Hematopoietic multipotent progenitor cell treated with erythropoietin and hydrocortisone succinate and interleukin-3 and kit ligand, for 6 days (in vitro differentiated cells): ENCODE data around the gene LSM14B.
A peak's percentile ranks its signal among the peaks of the same experiment; 100 is the strongest.
"Not testable (repeated sequence)": the region's sequence is repeated elsewhere in the genome, so short reads cannot be mapped to it uniquely, and the experiment has no call there.

Source experiments
- DNase-seq: peaks from one replicate; pipeline ENCODE4 v3.0.0-alpha.2; 2015

LSM14B gene

DNA sequence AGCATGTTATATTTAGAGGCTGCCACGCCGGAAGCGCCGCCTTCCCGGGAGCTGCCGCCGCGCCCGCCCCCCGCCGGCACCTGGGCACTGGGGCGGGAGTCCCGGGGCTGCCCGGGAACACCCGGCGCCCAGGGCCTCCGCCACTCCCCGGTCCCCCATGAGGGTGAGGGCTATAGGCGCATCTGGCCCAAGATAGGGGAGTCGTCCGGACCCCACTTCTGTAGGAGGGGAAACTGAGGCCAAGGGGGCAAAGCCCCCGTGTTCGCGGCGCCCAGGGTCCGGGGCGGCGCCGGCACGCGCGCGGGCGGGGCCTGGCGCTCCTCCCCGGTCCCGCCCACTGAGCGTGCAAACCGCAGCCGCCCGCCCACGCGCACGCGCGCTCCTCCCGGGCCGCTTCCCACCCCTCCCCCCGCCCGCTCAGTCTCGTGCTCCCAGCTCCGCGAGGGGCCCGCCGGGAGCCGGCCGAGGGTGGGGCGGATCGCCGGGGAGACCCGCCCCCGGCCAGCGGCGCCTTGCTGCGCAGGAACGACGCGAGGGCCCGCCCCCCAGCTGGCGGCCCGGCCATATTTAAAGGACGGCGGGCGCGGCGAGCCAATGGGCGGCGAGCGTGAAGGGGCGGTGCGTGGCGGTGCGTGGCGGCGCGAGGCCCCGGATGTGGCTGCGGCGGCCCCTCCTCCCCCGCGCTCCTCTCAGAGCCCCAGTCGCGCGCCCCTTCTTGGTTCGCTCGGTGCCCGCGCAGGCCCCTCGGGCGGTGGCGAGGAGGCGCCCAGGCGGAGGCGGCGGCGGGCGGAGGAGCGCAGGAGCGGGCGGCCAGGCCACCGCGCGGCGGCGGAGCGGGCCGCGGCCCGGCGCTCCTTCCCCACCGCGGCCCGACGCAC lies at the start of gene LSM14B:
LSM14B (plus strand) TSS at position 700 of the 878 bp plus-strand sequence. CDS start 192 bp downstream, outside the sequence.
- peak; percentile 96 for DNase-seq

DNA sequence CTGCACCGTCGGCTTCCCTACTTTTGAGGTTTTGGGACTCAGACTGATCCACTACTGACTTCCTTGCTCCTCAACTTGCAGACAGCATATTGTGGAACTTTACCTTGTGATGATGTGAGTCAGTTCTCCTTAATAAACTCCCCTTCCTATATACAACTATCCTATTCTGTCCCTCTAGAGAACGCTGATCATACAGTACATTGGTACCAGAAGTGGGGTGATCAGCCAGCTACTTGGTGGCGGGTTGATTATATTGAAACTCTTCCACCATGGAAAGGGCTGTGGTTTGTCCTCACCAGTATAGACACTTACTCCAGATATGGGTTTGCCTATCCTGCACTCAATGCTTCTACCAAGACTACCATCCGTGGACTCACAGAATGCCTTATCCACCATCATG lies 49.0 kb upstream of the LSM14B start:
- DNase-seq = no peak

DNA sequence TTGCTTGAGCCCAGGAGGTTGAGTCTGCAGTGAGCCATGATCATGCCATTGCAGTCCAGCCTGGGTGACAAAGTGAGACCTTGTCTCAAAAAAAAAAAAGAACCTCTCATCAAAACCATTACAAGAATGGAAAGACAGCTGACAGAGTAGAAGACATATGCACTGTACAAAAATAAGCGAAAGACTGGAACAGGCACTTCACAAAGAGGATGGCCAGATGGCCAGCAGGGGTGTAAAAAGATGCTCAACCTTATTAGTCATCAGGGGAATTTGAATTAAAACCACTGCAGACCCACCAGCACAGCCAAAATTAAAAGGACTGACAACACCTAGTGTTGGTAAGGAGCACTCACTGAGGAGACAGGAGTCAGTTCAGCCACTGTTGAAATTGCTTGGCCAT lies 43.1 kb upstream of the LSM14B start:
- no peak for DNase-seq

DNA sequence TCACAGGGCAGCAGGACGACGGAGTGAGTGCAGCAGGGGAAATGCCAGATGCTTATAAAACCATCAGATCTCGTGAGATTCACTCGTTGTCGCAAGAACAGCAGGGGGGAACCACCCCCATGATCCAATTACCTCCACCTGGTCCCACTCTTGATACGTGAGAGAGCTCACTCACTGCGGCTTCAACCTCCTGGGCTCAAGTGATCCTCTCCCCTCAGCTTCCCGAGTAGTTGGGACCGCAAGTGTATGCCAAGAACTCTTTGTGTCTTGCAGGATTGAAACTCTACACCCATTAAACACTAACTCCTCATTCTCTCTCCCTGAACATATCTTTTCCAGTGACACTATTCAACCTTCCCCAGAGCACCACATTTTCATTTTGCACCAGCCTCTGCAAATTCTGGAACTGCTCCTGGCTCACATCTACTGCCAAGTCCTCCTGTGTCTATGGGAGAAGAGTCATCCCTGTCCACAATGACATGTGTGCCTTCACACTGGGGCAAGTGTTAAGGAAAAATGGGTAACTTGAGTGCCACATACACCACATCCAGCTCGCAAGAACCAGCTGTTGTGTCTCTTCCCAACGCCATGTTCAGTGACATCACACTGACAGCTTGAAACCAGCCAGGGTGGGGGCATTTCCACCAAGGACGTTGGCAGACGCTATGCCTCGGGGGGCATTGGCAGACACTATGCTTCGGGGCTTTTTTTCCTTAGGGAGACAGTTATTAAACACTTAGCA lies 41.9 kb upstream of the LSM14B start:
- no peak for DNase-seq

DNA sequence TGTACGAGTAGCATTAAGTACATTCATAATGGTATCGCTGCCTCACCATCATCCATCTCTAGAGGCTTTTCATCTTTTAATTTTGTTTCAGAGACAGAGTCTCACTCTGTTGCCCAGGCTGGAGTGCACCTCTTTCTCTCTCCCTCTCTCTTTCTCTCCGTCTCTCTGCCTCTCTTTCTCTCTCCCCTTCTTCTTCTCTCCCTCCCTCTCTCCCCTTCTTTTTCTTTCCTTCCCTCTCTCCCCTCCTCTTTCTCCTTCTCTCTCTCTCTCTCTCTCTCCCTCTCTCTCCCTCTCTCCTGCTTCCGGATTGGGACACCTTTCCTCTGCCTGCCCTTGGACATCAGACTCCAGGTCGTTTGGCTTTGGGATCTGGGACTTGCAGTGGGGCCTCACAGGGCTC lies 39.0 kb upstream of the LSM14B start:
- DNase-seq = no peak

DNA sequence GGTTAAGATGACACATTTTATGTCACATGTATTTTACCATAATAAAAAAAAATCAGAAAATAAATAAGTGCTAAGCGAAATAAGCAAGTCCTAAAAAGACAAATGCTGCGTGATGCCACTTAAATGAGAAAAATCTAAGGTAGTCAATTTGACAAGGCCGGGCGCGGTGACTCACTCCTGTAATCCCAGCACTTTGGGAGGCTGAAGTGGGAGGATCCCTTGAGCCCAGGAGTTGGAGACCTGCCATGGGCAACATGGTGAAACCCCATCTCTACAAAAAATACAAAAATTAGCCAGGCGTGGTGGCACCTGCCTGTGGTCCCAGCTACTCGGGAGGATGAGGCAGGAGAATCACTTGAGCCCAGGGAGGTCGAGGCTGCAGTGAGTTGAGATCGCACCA lies 38.1 kb upstream of the LSM14B start:
- DNase-seq = not testable (repeated sequence)

DNA sequence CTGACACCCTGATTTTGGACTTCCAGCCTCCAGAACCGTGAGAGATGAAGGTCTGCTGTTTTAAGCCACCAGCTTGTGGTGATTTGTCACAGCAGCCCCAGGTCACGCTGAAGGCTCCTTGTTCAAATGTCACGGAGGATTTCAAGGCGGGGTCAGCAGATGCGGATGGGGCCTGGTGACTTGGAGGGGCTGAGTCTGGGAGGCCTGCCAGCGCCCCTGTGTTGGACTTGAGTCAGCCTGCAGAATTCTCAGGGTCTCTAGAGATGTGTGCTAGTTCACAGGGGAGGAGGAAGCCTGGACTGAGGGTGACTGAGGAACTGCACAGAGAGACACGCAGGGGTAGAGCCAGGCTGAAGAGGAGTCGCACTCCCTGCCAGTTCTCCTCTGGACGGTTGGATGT lies 37.1 kb upstream of the LSM14B start:
- DNase-seq = no peak

DNA sequence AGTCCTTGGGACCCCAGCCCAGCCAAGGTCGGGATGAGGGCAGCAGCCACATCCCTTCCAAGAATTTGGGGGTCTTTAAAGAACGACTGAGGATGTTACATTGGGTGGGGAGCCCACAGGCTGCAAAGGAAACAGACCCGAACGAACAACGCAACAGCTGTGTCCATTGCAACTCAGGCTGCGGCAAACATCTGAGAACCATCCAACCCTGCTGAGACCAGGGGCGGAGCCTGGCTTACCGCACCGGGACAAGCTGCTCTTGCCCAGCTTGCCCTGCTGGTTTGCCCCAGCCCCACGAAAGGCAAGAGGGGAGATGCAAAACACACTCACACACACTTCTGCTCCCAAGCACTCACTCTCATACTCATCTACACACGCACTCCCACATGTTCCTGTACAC lies 35.0 kb upstream of the LSM14B start:
- no peak for DNase-seq

DNA sequence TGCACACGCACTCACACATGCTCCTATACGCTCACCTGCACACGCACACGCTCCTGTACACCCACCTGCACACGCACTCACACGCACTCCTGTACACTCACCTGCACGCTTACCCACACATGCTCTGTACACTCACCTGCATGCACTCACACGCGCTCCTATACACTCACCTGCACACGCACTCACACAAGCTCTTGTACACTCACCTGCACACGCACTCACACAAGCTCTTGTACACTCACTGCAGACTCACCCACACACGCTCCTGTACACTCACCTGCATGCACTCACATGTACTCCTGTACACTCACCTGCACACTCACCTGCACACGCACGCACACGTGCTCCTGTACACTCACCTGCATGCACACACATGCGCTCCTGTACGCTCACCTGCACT lies 34.6 kb upstream of the LSM14B start:
- DNase-seq = no peak

DNA sequence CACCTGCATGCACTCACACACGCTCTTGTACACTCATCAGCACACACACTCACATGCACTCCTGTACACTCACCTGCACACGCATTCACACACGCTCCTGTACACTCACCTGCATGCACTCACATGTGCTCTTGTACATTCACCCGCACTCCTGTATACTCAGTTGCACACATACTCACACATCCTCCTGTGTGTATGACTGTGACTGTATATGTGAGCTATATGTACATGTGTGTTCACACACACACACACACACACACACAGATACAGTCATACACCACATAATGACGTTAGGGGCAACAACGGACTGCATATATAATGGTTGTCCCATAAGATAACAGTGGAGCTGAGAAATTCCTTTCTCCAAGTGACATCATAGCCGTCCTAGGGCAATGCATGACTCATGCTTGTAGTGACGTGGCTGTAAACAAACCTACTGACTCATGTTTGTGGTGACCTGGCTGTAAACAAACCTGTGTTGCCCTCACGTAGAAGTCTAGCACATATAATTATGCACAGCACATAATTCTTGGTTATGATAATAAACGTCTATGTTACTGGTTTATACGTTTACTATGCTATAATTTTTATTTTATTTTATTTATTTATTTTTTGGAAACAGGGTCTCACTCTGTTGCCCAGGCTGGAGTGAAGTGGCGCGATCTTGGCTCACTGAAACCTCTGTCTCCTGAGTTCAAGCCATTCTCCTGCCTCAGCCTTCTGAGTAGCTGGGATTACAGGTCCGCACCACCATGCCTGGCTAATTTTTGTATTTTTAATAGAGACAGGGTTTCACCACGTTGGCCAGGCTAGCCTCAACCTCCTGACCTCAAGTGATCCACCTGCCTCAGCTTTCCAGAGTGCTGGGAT lies 33.8 kb upstream of the LSM14B start:
- DNase-seq = no peak

DNA sequence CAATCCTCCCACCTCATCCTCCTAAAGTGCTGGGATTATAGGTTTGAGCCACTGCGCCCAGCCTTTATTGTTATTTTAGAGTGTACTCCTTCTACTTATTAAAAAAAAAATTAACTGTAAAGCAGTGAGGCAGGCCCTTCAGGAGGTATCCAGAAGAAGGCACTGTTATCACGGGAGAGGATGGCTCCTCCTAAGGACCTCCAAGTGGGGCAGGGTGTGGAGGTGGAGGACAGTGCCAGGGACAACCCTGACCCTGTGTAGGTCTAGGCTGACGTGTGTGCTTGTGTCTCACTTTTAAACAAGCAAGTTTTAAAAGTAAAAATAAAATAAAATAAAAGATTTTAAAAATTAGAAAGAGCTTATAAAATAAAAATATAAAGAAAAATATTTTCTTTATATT lies 32.9 kb upstream of the LSM14B start:
- DNase-seq = no peak

DNA sequence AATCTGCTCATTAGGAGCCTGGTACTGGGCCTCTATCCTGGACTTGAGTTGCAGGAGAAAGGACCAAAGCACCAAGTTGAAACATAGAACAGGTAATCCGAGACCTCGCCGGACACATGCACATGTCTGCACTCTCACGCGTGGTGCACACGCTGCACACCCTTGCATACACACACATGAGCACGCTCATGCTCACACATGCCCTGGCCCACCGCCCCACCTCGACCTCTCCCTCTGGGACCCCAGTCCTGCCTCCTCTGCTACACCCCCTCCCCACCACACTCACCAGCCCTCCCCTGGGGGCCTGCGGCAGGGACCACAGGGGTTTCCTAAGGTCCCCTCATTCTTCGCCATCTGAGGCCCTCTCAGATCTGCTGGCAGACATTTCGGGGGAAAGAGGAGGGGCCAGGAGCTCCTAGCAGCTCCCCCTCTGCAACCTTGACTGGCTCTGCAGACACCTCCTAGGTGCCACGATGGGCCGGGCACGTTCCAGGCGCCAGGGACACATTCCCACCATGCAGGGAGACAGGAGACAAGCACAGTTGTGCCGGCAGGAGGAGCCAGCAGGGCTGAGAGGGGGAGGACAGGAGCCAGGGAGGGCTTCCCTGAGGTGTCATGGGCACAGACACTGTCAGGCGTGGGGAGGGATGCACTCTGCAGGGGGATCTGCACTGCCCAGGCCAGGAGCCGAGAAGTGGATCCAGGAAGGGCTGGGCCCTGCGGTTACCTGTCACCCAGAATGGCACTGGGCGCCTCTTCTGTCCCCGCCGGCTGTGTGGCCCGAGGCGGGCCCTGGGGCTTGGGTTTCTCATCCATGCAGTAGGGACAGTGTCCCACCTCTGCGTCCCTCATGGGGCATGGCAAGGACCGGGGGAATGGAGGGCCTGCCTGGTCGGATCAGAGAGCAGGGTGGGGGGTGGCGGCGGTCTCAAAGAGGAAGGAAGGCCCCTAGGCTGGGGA lies 25.6 kb upstream of the LSM14B start:
- no peak for DNase-seq

DNA sequence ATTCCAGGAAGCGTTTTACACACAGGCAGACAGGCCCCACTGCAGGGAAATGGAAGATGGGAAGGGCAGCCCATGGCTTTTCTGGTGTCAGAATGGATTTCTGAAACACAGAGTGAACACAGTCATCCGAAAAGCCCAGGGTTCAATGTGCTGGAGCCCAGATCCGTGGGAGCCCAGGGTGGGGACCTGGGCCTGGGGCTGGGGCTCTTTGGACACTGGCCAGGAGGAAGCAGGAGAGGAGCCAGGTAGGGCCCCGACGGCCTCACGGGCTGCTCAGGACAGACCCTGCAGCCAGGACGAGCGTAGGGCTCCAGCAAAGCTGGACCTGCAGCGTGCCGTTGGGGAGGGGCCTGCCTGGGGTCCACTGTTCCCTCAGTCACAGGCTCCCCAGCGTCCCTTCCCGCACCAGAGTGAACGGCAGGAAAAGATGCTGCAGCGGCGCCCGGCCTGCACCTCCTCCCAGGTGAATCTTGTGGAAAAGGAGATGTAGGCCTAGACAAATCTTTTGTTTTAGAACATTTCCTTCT lies 24.3 kb upstream of the LSM14B start:
- no peak for DNase-seq

DNA sequence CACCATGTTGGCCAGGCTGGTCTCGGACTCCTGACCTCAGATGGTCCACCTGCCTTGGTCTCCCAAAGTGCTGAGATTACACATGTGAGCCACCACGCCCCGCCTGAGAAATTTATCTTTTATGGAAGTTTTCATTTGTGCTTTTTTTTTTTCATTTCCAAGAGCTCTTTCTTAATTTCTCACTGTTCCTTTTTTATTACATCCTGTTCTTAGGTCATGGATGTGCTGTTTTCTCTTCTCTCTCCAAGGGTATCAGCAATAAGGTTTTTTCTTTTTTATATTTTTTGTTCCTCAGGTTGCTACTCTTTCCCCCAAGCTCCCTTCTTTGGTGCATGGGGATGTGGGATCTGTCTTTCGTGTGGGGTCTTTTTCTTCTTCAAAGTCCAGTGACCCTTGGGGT lies 21.2 kb upstream of the LSM14B start:
- no peak for DNase-seq

DNA sequence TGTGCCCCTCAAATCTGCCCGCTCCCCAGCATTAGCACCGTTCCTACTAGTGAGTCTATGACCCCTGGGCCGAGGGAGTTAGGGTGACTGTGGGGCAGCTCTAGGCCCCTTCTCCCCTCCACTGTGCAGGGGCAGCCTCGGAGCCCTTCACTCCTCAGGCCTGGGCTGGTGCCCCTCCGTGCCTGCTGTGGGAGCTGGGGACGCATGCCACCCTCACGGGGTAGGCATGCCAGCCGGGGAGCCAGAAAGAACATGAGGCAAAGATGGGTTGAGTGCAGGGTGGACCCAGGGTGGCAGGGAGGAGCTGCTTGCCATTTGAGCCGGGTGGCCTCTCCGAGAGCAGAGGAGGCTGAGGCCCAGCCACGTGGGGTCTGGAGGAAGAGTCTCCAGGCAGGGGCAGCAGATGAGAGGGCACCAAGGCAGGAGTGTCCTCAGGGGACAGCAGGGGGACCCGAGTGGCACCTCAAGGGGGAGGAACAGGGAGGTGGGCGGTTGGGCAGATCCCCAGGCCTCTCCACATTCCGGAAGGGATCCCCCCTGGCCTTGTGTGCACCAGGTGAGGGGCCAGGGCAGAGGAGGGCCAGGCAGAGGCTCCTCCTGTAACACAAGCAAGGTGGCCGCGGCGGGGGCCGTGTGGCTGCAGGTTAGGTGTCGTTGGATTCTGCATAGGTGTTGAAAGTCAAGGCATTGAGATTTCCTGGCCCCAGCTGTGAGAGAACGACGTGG lies 18.6 kb upstream of the LSM14B start:
- no peak for DNase-seq

DNA sequence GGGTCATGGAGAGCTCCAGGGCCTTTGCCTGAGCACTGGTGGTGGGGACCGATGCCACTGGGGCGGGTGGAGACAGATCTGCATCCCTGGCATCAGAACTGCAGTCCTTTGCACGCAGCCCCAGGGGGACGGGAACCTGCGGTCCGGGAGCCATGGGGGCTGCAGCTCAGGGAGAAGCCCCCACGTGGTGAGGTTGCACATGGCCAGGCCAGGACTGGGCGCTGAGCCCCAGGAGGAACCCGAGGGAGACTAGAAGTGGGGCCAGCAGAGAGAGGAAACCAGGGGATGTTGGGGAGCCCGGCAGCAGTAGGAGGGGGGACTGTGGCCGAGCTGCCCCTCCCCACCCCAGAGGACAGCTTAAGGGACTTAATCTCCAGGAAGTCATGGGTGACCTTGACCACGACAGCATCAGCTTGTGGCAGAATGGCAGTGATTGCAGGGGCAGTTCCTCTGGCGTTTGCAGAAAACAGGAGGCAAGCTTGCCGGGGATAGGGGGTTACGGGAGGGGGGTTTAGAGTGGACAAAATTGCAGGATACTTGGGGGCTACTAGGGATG lies 18.0 kb upstream of the LSM14B start:
- no peak for DNase-seq

DNA sequence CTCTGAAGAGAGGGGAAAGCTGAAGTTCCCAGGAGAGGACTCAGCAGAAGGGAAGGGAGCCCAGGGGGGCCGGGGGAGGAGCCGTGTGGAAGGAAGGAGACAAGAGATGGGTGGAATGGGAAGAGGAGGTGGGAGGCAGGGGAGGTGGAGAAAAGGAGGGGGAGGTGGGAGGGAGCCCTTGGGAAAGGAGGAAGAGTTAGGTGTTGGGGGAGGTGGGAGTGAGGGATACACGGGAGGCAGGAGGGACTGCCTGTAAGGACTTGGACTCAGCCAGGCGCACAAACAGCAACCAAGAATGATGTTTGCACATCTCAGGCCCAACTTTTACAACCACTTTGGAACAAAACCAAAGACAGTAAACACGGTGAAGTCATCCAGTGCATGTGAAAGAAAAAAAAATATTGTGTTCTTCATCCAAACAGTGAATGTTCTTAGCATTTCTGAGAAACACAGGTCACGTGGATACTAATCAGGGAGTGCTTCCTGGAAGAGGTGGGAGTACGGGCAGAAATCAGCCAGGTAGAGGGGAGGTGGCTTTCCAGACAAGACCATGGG lies 17.4 kb upstream of the LSM14B start:
- DNase-seq = no peak

DNA sequence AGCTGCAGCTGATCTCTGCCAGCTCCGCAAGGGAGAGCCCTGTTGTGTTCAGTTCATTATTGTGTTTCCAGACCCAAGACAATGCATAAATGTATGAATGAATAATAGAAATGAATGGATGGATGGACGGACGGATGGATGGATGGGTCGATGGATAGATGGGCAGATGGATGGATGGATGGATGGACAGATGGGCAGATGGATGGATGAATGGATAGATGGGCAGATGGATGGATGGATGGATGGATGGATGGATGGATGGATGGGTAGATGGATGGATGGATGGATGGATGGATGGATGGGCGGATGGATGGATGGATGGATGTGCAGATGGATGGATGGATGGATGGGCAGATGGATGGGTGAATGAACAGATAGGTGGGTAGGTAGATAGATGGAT lies 16.7 kb upstream of the LSM14B start:
- no peak for DNase-seq

DNA sequence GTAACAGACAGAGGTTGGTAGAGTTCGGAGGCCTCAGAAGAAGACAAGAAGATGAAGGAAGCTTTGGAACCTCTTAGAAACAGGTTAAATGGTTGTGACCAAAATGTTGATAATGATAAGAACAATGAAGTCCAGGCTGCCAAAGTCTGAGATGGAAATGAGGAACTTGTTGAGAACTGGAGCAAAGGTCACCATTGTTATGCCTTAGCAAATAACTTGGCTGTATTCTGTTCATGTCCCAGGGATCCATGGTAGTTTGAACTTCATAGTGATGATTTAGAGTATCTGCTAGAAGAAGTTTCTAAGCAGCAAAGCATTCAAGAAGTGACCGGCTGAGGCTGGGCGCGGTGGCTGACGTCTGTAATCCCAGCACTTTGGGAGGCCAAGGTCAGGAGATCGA lies 11.1 kb upstream of the LSM14B start:
- no peak for DNase-seq

DNA sequence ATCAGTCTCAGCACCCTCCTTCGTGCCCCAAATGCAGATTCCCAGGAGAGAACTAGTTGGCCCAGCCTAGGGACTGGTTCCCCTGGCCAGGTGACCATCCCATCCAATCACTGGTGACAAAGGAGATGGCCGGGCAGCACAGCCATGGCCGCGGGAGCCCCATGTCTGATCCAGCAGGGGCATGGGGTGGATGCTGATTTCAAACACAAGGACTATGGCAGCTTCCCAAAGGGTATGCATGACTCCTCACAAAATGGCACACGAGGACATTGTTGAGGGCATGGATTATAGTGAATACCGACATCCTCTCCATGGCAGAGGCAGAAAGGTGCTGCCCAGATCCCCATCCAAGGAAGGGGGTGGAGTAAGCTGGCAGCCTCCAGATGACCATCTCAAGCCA lies 9.9 kb upstream of the LSM14B start:
- DNase-seq = no peak

DNA sequence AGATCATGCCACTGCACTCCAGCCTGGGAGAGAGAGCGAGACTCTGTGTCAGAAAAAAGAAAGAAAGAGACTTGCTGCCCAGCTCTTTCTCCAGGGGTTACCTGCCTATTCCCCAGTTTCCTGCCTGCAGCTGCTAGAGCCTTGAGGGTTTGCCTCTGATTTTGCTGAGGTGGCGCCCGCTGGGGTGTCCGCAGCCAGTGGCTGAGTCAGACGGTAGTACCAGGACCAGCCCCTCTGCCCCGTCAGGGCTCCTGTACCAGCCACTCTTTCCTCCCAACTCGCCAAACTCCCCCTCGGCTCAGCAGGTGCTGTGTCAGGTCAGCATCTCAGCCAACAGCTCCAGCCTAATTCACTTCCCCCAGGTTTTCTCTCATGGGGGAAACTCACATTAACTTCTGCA lies 7.4 kb upstream of the LSM14B start:
- DNase-seq = no peak
